OCI-LY3 (cell line): Measurements from ENCODE around the gene RPL5.

ENCODE experiments used
- CTCF ChIP-seq: fragments of 200-600, 300-600 bp; sonication (generic); IDR thresholded peaks from 2 replicates; pipeline ENCODE4 v1.5.1; 2014; ENCODE audit warnings: antibody characterized with exemption, low read length, low read depth
- EZH2phosphoT487 ChIP-seq: fragments of 200-600 bp; shearing (Covaris generic); IDR thresholded peaks from 2 replicates; pipeline ENCODE4 v1.6.1; 2018; ENCODE audit warnings: antibody characterized with exemption, mixed run types, low read depth

DNA sequence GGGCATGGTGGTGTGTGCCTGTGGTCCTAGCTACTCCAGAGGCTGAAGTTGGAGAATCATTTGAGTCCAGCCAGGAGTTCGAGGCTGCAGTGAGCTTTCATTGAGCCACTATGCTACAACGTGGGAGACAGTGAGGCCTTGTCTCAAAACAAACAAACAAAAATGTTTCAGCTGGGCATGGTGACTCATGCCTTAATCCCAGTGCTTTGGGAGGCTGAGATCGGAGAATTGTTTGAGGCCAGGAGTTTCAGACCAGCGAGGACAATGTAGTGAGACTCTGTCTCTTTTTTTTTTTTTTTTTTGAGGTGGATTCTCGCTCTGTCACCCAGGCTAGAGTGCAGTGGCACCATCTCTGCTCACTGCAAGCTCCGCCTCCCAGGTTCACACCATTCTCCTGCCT, 5.0 kb upstream of the RPL5 start:
- no peak for TF ChIP-seq CTCF
- no peak for TF ChIP-seq EZH2phosphoT487
